GM19023 (cell line): ENCODE data around the gene PIGW.
A peak's percentile ranks its signal among the peaks of the same experiment; 100 is the strongest.

Experiments used
- ATAC-seq: cut with Tn5 transposase; IDR thresholded peaks from one replicate; pipeline ENCODE4 v1.9.1; 2021; ENCODE audit warnings: mild to moderate bottlenecking, moderate library complexity; ENCODE audit not compliant: unreplicated experiment

PIGW gene

DNA sequence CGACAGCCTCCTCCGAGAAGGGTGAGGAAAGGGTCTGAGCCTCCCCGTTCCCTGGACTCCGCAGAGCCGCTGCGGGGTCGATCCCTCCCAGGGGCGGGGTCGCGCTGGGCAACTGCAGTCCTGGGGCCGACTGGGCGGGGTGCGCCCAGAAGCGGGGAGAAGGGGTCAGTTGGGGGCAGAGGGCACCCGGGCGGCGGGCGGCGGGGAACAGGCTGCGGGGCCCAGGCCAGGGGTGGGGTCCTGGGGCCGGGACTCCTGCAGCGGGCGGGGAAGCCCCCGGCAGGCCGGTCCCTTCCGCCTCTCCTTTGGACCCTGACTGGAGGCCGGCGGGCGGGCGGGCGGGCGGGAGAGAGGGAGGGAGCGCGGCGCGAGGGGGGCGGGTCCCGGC, 10.3 kb downstream of the PIGW start:
- ATAC-seq, result peak; percentile 29

DNA sequence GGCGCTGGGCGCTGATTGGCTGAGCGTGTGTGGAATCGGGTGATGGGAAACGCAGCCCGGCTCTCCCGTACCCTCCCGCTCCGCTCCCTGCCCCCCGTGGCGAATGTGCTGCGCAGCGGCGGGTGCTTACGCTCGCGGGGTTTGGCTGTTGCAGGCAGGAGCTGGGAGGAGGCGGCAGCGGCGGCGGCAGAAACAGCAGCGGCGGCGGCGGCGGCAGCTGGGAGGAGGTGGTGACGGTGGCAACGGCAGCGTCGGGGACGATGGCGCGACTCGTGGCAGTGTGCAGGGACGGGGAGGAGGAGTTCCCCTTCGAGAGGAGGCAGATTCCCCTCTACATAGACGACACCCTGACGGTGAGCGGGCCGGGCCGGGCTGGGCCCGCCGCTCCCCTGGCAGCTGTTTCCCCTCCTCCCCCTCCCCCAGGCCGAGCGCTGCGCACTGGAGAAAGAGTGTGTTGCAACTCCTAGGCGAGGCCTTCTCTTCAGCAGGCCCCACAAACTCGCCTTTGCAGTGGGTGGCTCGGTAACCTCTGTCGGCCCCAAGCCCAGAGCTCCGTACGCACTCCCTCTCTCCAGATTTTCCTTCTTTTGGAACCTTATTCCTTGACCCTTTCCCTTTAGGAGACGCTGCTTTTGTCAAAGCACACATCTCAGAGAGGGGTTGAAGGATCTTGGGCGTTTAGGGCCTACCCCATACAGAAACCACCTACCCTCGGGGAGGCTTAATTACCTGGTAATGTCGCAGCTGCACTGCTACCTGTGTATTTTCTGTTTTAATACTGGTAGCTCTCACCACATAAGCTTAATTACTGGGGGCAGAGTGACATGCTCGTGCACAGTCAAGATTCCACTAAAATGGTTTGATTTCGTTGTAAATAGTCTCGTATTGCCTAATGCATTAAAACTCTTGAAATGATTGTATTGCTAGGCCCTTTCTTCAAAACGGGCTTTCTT, 11.0 kb downstream of the PIGW start:
- ATAC-seq, result peak; percentile 65

DNA sequence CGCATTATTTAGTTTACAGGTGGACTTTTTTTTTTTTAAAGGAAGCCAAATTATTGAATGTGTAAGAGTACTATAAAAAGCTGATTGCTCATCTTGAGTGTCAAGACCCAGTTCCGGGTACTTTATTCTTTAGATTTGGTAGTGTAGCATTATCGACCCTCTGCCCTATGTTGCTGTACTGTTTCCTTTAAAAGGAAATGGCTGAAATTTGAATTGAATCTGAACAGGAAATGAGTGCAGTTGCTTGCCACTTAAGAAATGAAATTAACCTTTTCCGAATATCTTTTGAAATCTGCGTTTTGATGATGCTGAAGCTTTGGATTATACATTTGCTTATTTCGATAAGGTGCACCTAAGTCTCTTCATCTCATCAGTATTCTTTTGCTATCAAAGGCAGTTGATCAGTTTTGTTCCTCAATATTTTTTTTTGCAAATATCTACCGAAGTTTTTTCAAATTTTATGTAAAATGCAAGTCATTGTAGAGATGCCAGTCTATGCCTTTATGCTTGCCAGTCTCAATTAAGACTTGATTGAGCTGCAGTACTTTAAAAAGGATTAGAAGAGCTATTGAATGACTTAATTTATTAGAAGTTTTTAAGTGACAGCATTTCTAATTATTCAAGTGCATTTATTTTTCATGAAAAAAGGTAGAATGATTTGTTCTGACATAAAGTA, 11.8 kb downstream of the PIGW start:
- ATAC-seq, result no peak

DNA sequence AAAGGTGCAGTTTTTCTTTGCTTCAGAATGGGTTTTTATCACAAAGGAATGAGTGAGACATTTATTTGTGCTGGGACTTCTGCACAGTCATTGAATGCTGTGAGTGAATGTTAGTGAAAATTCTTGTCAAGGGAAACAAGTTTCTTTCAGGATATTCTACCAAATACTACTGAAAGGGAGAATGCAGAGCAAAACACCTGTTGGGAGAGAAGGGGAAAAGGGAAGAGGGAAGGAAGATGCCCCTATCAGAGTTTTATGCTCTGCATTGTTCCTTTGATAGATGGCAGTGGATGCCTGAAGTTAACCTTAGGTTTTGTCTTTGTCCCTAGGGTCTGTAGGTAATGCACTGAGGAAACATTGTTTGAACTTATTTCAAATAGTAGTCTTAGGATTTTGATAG, 13.0 kb downstream of the PIGW start:
- no peak for ATAC-seq

DNA sequence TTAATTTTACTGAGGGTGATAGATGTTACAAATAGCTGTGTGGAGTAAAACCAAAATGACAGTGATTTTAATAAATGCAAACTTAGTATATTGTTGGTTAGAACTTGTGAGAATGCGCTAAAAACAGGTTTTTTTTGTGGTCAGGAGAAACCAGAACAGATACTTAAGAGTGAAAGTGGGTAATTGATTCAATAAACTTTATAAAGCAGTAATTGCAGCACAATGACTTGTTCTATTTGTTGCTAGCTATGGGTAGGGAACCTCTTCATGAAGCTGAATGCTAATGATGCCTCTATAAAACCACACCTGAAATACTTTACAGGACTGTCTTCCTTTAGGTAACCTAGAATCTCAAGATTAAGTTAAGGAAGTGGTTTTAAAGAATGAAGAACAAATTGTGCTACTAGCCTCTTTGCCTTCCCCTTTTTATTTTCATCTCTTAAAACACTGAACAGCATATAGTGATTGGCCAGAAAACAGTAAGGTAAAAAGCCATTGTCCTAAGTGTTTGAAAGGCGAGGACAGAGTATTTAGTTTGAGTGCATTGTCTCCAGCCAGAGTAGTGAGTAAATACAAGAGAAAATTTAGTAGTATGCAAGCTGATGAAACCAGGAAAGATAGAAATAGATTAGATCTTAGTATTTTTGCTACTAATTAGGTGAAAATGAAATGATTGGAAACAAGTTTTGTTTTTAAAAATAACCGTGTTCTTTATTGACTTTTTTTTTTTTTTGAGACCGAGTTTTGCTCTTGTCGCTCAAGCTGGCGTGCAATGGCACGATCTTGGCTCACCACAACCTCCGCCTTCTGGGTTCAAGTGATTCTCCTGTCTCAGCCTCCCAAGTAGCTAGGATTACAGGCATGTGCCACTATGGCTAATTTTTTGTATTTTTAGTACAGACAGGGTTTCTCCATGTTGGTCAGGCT, 16.0 kb downstream of the PIGW start:
- ATAC-seq, result no peak

DNA sequence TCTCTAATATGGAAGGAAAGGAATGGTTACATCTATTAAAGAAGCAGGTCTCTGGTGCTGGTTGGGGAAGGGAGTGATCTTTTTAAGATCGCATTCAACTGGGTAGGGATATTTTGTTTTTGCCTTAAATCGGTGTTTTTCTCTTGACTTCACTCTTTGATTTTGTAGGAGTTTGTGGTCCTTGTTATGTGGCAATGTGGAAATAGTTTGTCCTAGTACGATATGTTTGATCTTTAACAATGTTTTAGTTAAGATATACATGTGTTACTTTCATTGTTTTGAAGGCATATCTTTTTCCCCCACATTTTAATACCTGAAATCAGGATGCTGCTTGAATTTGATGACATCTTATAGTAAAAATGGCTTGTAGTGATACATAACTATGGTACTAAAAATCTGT, 18.7 kb downstream of the PIGW start:
- ATAC-seq, result no peak

DNA sequence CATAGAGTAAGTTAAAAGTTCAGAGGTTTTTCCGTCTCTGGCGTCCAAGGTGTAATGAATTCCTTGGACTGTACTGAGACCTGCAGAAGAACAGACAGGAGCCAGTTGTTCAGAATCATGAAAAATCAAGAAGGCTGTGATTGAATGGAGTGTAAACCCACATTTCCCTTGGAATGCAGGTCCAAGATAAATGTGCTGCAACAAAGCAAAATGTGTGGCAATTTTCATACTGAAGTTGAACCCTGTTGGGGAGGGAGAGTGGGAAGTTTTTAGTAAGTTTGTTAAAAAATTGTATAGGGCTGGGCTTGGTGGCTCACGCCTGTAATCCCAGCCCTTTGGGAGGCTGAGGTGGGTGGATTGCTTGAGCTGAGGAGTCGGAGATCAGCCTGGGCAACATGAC, 31.3 kb downstream of the PIGW start:
- no peak for ATAC-seq

DNA sequence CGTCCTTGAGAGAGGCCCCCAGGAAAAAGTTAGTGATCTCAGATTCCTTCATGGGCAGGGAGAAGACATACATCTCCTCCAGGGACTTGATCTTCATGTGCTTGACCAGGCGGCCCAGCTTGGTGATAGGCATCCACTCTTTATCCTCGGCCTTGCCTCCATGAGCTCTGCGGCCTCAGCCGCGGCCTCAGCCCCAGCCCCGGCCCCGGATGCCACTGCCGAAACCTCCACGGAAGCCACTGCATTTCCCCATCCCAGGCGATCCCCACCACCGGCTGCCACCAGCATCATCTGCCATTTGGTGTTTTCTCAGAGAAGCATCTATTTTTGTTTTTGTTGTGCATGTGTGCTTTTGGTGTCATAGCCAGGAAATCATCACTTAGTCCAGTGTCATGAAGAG, 40.2 kb downstream of the PIGW start:
- no peak for ATAC-seq

DNA sequence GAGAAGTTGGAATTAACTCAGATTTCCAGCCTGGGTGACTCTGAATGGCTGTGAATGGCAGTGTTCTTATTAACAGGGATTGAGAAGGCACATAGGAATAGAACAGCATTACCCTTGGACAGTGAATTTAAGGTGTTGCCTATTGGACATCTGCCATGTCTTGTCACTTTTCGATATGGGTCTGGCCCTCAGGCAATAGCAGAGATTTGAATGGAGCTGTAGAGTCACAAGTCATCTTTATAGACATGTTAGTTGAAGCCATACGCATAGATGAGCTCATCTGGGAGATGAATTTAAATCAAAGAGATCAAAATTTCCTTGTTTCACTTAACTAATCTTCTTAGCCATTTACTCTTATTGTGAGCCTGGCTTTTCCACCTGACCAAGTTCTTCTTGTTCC, 42.0 kb downstream of the PIGW start:
- ATAC-seq, result no peak

DNA sequence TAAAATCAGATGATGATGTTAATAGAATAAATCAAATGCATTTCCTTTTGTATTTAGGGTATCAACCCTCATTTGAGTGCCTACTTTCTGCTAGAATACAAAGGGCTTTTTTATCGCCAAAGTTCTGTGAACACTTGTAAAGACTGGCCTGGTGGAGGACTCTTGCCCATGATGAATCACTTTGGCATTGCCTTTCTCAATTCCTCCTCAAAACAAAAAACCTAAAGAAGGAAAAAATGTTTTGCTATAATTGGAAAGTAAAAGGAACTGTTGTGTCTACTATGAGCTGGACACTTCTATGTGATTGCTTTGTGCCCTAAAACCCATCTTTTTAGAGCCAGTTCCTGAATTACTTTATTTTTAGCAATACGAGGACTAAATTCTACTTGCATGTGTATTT, 43.9 kb downstream of the PIGW start:
- no peak for ATAC-seq

DNA sequence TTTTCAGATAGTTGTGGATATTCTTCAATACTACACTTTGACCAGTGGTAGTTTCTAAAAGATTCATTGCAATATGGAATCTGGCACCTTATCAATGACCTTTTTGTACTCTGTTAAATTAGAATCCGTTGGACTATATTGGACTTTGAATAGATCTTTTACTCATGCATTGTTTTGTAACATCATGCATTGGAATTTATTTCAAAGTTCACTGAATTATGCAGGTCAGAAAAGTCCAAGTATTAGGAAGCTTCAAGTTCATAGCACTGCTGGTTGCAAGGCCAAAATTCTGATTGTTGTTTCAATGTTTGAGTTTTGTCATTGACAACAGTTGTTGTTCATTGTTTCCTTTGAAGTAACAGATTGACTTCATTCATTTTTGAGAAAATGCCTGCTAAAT, 49.0 kb downstream of the PIGW start:
- ATAC-seq, result no peak

DNA sequence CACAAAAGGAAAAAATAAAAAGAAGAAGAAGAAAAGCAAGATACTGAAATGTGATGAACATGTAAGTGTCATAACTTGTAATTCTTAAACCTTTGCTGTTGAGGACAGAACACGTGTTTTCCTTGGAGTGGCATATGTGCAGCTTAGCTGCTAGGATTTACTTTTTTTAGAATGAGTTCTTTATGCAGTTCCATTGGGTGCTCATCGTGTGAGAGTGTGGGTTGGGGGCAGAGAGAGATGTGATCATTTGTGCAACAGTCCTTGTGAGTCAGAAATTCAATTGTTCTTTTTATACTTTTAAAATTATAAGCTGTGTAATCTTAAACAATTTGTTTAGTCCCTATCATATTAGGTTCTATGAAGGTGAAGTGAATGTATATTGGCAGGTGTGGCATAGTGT, 51.4 kb downstream of the PIGW start:
- ATAC-seq, result no peak
